Measurements from ENCODE around the gene ZNF823. TPM values are rescaled to one million over a fixed set of nuclear protein-coding genes. Genes with fewer than 3 reads are reported as not detected.

The ZNF823 gene
- total and polyA plus RNA-seq, 2 of the 4 experiments (the other 2 are of a cell fraction): 2.2 to 9.3 TPM

- no peak for DNase-seq
- no peak overlapping the region for H2BK15ac ChIP-seq (ENCODE audit: low read depth, low read length)
- H3K9me3 ChIP-seq (ENCODE audit: control insufficient read depth, insufficient read depth, low read length): peaks cover 3% of the 10 kb centered on the region; the same call in 1 of the 2 replicates
- no TSS peak for BruUV-seq (replicated peaks)
- in situ Hi-C loops (cut with MboI; ENCODE audit: low sequenced_read_pairs) (no loop called here), intact Hi-C loops (cut with micrococcal nuclease) (loop anchor here (5.0 to 10.0 kb wide), 2 partner anchors 138 to 311 kb away; partner anchors contain the start of gene ZNF440), dilution Hi-C loops (cut with HindIII; ENCODE audit: low sequenced_read_pairs, unreplicated experiment) (no loop called here)
- H2BK20ac ChIP-seq (ENCODE audit: low read depth, low read length): no peak overlapping the region
- no peak overlapping the region for H3K18ac ChIP-seq (ENCODE audit: low read depth, low read length)
- H4K5ac ChIP-seq (ENCODE audit: low read depth, low read length): no peak overlapping the region
- H2BK5ac ChIP-seq (ENCODE audit: low read depth, low read length, poor library complexity, severe bottlenecking): no peak overlapping the region
- H3K9ac ChIP-seq (ENCODE audit: low read depth, low read length): no peak overlapping the region
- H2AK9ac ChIP-seq (replicated peaks; ENCODE audit: low read depth, low read length, poor library complexity): no peak overlapping the region
- peak overlapping the region; percentile 93 for H2AFZ ChIP-seq (replicated peaks; ENCODE audit: low read length, poor library complexity)
- H3K14ac ChIP-seq (replicated peaks; ENCODE audit: low read depth, low read length): no peak overlapping the region
- no peak overlapping the region for H4K91ac ChIP-seq (ENCODE audit: insufficient read depth, low read depth, low read length)
- peak; percentile 6 for ATAC-seq (ENCODE audit: low read depth)
- H3K4me2 ChIP-seq (ENCODE audit: low read depth, low read length): peak overlapping the region; percentile 92
- H3K79me1 ChIP-seq (ENCODE audit: low read depth in 1 of 2, low read length in 2 of 2): no peaks in the 10 kb centered on the region
- peak overlapping the region; percentile 63 for H3K4me3 ChIP-seq (ENCODE audit: insufficient read depth, low read depth, low read length)
- no peak overlapping the region for H3K23ac ChIP-seq (ENCODE audit: low read depth, low read length)
- WGBS, 2 experiments (ENCODE audit: extremely low coverage in 2 of 2, insufficient read length in 1 of 2): 26% methylated on average over 14 of the region's 26 CpGs; no CpG with 5 or more reads in 1 of the 2 experiments
- no peak overlapping the region for H3K27ac ChIP-seq (ENCODE audit: insufficient read depth, low read length)
- CTCF ChIA-PET: no interaction called here
- POLR2A ChIA-PET (ENCODE audit: unreplicated experiment): no interaction called here
- no peaks in the 10 kb centered on the region for H3K4me1 ChIP-seq (ENCODE audit: control insufficient read depth, insufficient read depth, low read length)
- no peak overlapping the region for H3K56ac ChIP-seq (ENCODE audit: extremely low read depth, insufficient read depth, low read length)
- H2BK120ac ChIP-seq (ENCODE audit: low read depth, low read length): no peak overlapping the region
- H3K27me3 ChIP-seq (ENCODE audit: control insufficient read depth, insufficient read depth, low read length): no peaks in the 10 kb centered on the region
- TF ChIP-seq POLR2A (IDR thresholded peaks at IDR 0.05; ENCODE audit: low read depth, low read length): no peak
- TF ChIP-seq MXI1 (IDR thresholded peaks at IDR 0.05; ENCODE audit: borderline replicate concordance, low read depth, low read length): no peak
- no peak for TF ChIP-seq BHLHE40 (IDR thresholded peaks at IDR 0.05; ENCODE audit: low read depth, low read length)
- TF ChIP-seq, protein P1, sequence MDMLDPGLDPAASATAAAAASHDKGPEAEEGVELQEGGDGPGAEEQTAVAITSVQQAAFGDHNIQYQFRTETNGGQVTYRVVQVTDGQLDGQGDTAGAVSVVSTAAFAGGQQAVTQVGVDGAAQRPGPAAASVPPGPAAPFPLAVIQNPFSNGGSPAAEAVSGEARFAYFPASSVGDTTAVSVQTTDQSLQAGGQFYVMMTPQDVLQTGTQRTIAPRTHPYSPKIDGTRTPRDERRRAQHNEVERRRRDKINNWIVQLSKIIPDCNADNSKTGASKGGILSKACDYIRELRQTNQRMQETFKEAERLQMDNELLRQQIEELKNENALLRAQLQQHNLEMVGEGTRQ (IDR thresholded peaks at IDR 0.05; ENCODE audit: low read depth, low read length): no peak
- no peaks in the 10 kb centered on the region for H3K36me3 ChIP-seq (ENCODE audit: control insufficient read depth, insufficient read depth, low read length)
- H2AK5ac ChIP-seq (ENCODE audit: low read depth, low read length): no peak overlapping the region
- no peak overlapping the region; a peak in 1 of 4 replicates for H4K8ac ChIP-seq (ENCODE audit: low read depth in 2 of 2, low read length in 2 of 2)
- H3K9me1 ChIP-seq (ENCODE audit: insufficient read depth, low read length): no peaks in the 10 kb centered on the region
- H4K20me1 ChIP-seq (ENCODE audit: insufficient read depth, low read length): no peaks in the 10 kb centered on the region
- H3K4ac ChIP-seq (ENCODE audit: low read depth, low read length): no peak overlapping the region
Measured at GRCh38 chr19:11674067-11674492, 64.7 kb downstream of the ZNF823 start.
